Liver (tissue), 9 donors: ENCODE results near the gene RERE. TPM values are rescaled to one million over a fixed set of nuclear protein-coding genes. Genes with fewer than 3 reads are reported as not detected.

Source experiments
- DNase-seq: peaks from one replicate; pipeline ENCODE4 v3.0.0-alpha.2; 2017; ENCODE audit warnings: low spot score
- H3K27ac ChIP-seq, 2 donors: one replicate each; pipeline ENCODE4 v1.7.0; 2013; ENCODE audit warnings: inconsistent platforms in 2 of 2, low read length in 2 of 2, control low read depth in 1 of 2, low read depth in 1 of 2, mild to moderate bottlenecking in 1 of 2
- H3K27me3 ChIP-seq, 4 donors: one replicate each; pipeline versions ENCODE4 v1.6.1 to v1.7.0; 2013; ENCODE audit warnings: low read length in 3 of 4, inconsistent platforms in 1 of 4, mild to moderate bottlenecking in 1 of 4, moderate library complexity in 1 of 4; ENCODE audit not compliant: control insufficient read depth in 4 of 4, insufficient read depth in 4 of 4
- H3K36me3 ChIP-seq, 4 donors: one replicate each; pipeline versions ENCODE4 v1.6.1 to v1.7.0; 2013; ENCODE audit warnings: low read length in 3 of 4, mild to moderate bottlenecking in 3 of 4, low read depth in 1 of 4, moderate library complexity in 1 of 4; ENCODE audit not compliant: control insufficient read depth in 4 of 4, insufficient read depth in 3 of 4
- H3K4me1 ChIP-seq, 4 donors: one replicate each; pipeline versions ENCODE4 v1.6.1 to v1.7.0; 2013; ENCODE audit warnings: low read length in 3 of 4, mild to moderate bottlenecking in 3 of 4, moderate library complexity in 1 of 4; ENCODE audit not compliant: control insufficient read depth in 4 of 4, insufficient read depth in 4 of 4
- H3K4me3 ChIP-seq, 3 donors: one replicate each; pipeline versions ENCODE4 v1.6.1 to v1.7.0; 2013; ENCODE audit warnings: low read length in 3 of 3, control low read depth in 1 of 3, low read depth in 1 of 3, mild to moderate bottlenecking in 1 of 3
- H3K9ac ChIP-seq, 2 donors: one replicate each; pipeline ENCODE4 v1.7.0; 2013; ENCODE audit warnings: low read length in 2 of 2, mild to moderate bottlenecking in 2 of 2, moderate library complexity in 2 of 2, control low read depth in 1 of 2, low read depth in 1 of 2
- H3K9me3 ChIP-seq, 4 donors: one replicate each; pipeline versions ENCODE4 v1.6.1 to v1.7.0; 2013; ENCODE audit warnings: low read length in 3 of 4; ENCODE audit not compliant: control insufficient read depth in 4 of 4
- CTCF ChIP-seq: fragments of 150-350 bp; IDR thresholded peaks from 2 replicates; pipeline ENCODE4 v1.5.1; 2017; ENCODE audit warnings: improper control_type of control experiment, low read depth, low read length; ENCODE audit not compliant: missing input control
- EGR1 ChIP-seq, 2 donors: IDR thresholded peaks; 2 replicates each; pipeline ENCODE4 v1.6.1; 2016 to 2018; ENCODE audit warnings: antibody characterized with exemption in 2 of 2, low read depth in 2 of 2
- FOXA1 ChIP-seq: IDR thresholded peaks from 2 replicates; pipeline ENCODE4 v1.6.1; 2016; ENCODE audit warnings: antibody characterized with exemption
- FOXA2 ChIP-seq: IDR thresholded peaks from 2 replicates; pipeline ENCODE4 v1.6.1; 2016; ENCODE audit warnings: antibody characterized with exemption
- GABPA ChIP-seq, 2 donors: IDR thresholded peaks in 1 of 2; conservative IDR thresholded peaks in 1 of 2; 2 replicates each; pipeline ENCODE4 v1.6.1; 2016; ENCODE audit warnings: antibody characterized with exemption in 2 of 2, mild to moderate bottlenecking in 1 of 2, moderate library complexity in 1 of 2
- HNF4A ChIP-seq, 2 donors: conservative IDR thresholded peaks; 2 replicates each; pipeline ENCODE4 v1.6.1; 2016; ENCODE audit warnings: antibody characterized with exemption in 2 of 2, mild to moderate bottlenecking in 2 of 2
- HNF4G ChIP-seq: IDR thresholded peaks from 2 replicates; pipeline ENCODE4 v1.6.1; 2016; ENCODE audit warnings: antibody characterized with exemption
- JUND ChIP-seq, 2 donors: IDR thresholded peaks; 2 replicates each; pipeline ENCODE4 v1.6.1; 2016; ENCODE audit warnings: antibody characterized with exemption in 2 of 2
- NR2F2 ChIP-seq: IDR thresholded peaks from 2 replicates; pipeline ENCODE4 v1.6.1; 2016; ENCODE audit warnings: antibody characterized with exemption
- RAD21 ChIP-seq, 2 donors: IDR thresholded peaks; 2 replicates each; pipeline ENCODE4 v1.6.1; 2016; ENCODE audit warnings: antibody characterized with exemption in 2 of 2, mild to moderate bottlenecking in 2 of 2
- REST ChIP-seq: IDR thresholded peaks from 2 replicates; pipeline ENCODE4 v1.6.1; 2016; ENCODE audit warnings: antibody characterized with exemption, mild to moderate bottlenecking
- RXRA ChIP-seq, 2 donors: IDR thresholded peaks; 2 replicates each; pipeline ENCODE4 v1.6.1; 2017 to 2018; ENCODE audit warnings: antibody characterized with exemption in 2 of 2, mild to moderate bottlenecking in 1 of 2
- SP1 ChIP-seq: IDR thresholded peaks from 2 replicates; pipeline ENCODE4 v1.6.1; 2018; ENCODE audit warnings: antibody characterized with exemption, mild to moderate bottlenecking
- TAF1 ChIP-seq: conservative IDR thresholded peaks from 2 replicates; pipeline ENCODE4 v1.6.1; 2016; ENCODE audit warnings: antibody characterized with exemption, mild to moderate bottlenecking
- YY1 ChIP-seq: IDR thresholded peaks from 2 replicates; pipeline ENCODE4 v1.6.1; 2016; ENCODE audit warnings: antibody characterized with exemption, mild to moderate bottlenecking
- ZBTB33 ChIP-seq: IDR thresholded peaks from 2 replicates; pipeline ENCODE4 v1.6.1; 2016; ENCODE audit warnings: antibody characterized with exemption
- WGBS: extraction: QIAGEN DNeasy Blood & Tissue Kit; methylation state at CpG from one replicate; pipeline ENCODE4 v1.1.7; 2013; 5-methylcytosine and 5-hydroxymethylcytosine counted together
- polyA plus RNA-seq, 2 donors: library from polyadenylated mRNA; stranded (reverse) in 1 of 2; unstranded in 1 of 2; fragments of 200-250 nt in 1 of 2; fragments of >200 nt in 1 of 2; fragmentation: Nextera tagmentation in 1 of 2; extraction: Ambion mirVana in 1 of 2; gene quantifications; one replicate each; pipeline versions ENCODE4 v1.2.1 to v1.2.3, GENCODE V29; 2013 to 2015
- total RNA-seq, 2 donors: library from RNA; depleted of rRNA; stranded (reverse); fragments of >200 nt; gene quantifications; one replicate each; pipeline ENCODE4 v1.2.3, GENCODE V29; 2014
- TF ChIP-seq, protein P1 (sequence below): IDR thresholded peaks from 2 replicates; pipeline ENCODE4 v1.6.1; 2016; ENCODE audit warnings: antibody characterized with exemption
- TF ChIP-seq, protein P2 (sequence below): IDR thresholded peaks from 2 replicates; pipeline ENCODE4 v1.6.1; 2016; ENCODE audit warnings: antibody characterized with exemption
- donor health status: healthy.
- donor health status: healthy.
- donor health status: healthy.
- donor health status: healthy.
- donor health status: healthy.

The RERE gene
- total and polyA plus RNA-seq, 4 donors, result 9.8 to 49.1 (median 24.8) TPM

- no peak for DNase-seq
- TF ChIP-seq HNF4G (no peak), ZBTB33 (no peak), RXRA (IDR thresholded peaks at IDR 0.05) (no peak), JUND (IDR thresholded peaks at IDR 0.05) (no peak), RAD21 (IDR thresholded peaks at IDR 0.05) (no peak), GABPA (IDR thresholded peaks at IDR 0.05 in 1 of 2, conservative IDR thresholded peaks at IDR 0.05 in 1 of 2) (no peak), FOXA2 (no peak), CTCF (no peak), REST (no peak), TAF1 (no peak), HNF4A (conservative IDR thresholded peaks at IDR 0.05) (no peak), YY1 (no peak), FOXA1 (no peak), EGR1 (IDR thresholded peaks at IDR 0.05; ENCODE audit: low read depth in 2 of 2) (no peak), SP1 (no peak), NR2F2 (no peak)
- TF ChIP-seq, protein P1, sequence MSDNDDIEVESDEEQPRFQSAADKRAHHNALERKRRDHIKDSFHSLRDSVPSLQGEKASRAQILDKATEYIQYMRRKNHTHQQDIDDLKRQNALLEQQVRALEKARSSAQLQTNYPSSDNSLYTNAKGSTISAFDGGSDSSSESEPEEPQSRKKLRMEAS, result no peak
- TF ChIP-seq, protein P2, sequence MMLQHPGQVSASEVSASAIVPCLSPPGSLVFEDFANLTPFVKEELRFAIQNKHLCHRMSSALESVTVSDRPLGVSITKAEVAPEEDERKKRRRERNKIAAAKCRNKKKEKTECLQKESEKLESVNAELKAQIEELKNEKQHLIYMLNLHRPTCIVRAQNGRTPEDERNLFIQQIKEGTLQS, result no peak
- 81% methylated on average over 5 of the region's 5 CpGs for WGBS
- Histone ChIP-seq H3K9ac (no peak overlapping the region), H3K4me3 (no peak overlapping the region), H3K9me3 (no peaks in the 10 kb centered on the region), H3K36me3 (no peaks in the 10 kb centered on the region), H3K27ac (peak overlapping the region in 1 of 2 donors; percentile 11), H3K27me3 (no peaks in the 10 kb centered on the region), H3K4me1 (peaks cover 20 to 54% (median 49%) of the 10 kb centered on the region in 4 donors)
Observed at GRCh38 chr1:8374356-8374755, 443.1 kb downstream of the RERE start.
